Esophagus muscularis mucosa (tissue), 4 donors: ENCODE results near the gene EGFL7.

ENCODE experiments used
- EP300 ChIP-seq: sonication (generic); formaldehyde crosslinking; IDR thresholded peaks from one replicate; pipeline ENCODE4 v1.6.1; 2017; ENCODE audit warnings: antibody characterized with exemption
- POLR2A ChIP-seq: fragments of 450-650 bp; IDR thresholded peaks from one replicate; pipeline ENCODE4 v1.6.1; 2017; ENCODE audit warnings: antibody characterized with exemption, moderate library complexity, mild to moderate bottlenecking, low read depth
- TF ChIP-seq, protein P1 (sequence below), 3 experiments: fragments of 200-600 bp in 2 of 3; fragments of 450-650 bp in 1 of 3; sonication (generic) in 2 of 3; IDR thresholded peaks; one replicate each; pipeline ENCODE4 v1.5.1; 2017 to 2019; ENCODE audit warnings: antibody characterized with exemption in 3 of 3, mild to moderate bottlenecking in 2 of 3, moderate library complexity in 1 of 3

DNA sequence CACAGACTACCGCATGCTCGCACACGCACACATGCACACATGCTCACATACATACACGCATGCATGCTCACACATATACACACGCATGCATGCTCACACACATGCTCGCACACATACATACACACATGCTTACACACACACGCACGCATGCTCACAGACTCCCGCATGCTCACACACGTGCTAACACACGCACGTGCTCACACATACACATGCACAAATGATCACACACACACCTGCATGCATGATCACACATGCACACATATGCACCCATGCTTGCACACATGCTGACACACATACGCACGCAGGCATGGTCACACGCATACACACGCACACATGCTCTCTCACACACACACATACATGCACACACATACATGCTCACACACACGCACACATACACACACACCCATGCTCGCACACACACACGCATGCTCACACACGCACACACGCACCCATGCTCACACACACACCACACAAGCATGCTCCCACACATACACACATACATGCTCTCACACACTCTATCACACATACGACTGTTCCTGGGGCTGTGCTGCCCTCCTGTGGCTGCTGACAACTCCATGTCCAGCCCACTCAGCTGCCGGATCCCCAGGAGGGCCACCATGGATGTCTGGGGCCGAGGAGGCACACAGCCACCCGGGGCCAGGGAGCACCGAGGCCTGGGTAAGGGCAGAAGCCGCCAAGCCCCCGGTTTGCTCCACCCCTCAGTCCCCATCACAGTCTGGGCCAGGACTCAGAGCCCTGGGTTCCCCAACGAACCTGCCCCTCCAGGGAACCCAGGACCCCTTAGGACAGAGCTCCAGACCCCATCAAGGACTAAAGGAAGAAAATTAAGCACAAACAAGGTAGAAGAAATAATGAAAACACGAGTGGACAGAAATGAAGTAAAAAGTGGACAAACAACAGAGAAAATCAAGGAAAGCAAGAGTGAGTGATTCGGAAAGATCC lies 31.4 kb upstream of the EGFL7 start:
- TF ChIP-seq, protein P1, sequence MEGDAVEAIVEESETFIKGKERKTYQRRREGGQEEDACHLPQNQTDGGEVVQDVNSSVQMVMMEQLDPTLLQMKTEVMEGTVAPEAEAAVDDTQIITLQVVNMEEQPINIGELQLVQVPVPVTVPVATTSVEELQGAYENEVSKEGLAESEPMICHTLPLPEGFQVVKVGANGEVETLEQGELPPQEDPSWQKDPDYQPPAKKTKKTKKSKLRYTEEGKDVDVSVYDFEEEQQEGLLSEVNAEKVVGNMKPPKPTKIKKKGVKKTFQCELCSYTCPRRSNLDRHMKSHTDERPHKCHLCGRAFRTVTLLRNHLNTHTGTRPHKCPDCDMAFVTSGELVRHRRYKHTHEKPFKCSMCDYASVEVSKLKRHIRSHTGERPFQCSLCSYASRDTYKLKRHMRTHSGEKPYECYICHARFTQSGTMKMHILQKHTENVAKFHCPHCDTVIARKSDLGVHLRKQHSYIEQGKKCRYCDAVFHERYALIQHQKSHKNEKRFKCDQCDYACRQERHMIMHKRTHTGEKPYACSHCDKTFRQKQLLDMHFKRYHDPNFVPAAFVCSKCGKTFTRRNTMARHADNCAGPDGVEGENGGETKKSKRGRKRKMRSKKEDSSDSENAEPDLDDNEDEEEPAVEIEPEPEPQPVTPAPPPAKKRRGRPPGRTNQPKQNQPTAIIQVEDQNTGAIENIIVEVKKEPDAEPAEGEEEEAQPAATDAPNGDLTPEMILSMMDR (IDR thresholded peaks at IDR 0.05) = peak; percentile 81 to 87 (median 82)
- TF ChIP-seq EP300 (no peak), POLR2A (no peak)
